Stimulated activated naive B cell treated with anti-CD40 and anti-IgM and Interleukin-4, amounts not matched to agents 10 μg/mL and 1 μg/mL and 100 μg/mL, for 72 hours (primary cell): ENCODE results near the gene CARS2.
"Not testable (repeated sequence)": the region's sequence is repeated elsewhere in the genome, so short reads cannot be mapped to it uniquely, and the experiment has no call there.

Experiments
- ATAC-seq, 2 donors: fragments of 150-1000 bp; cut with Tn5 transposase; replicated peaks; 2 replicates each; pipeline ENCODE4 v1.10.0; 2021; ENCODE audit warnings: moderate library complexity in 1 of 2
- DNase-seq: peaks from one replicate; pipeline ENCODE4 v3.0.0; 2021
- H3K27ac Mint-ChIP-seq: one replicate; pipeline ENCODE4 v1.8.0; 2022; ENCODE audit warnings: mild to moderate bottlenecking, mixed read lengths
- H3K27me3 Mint-ChIP-seq, 2 donors: one replicate each; pipeline ENCODE4 v1.8.0; 2022; ENCODE audit warnings: mixed read lengths in 2 of 2
- H3K36me3 Mint-ChIP-seq, 2 donors: one replicate each; pipeline ENCODE4 v1.8.0; 2022; ENCODE audit warnings: mixed read lengths in 2 of 2, mild to moderate bottlenecking in 1 of 2
- H3K4me1 Mint-ChIP-seq, 2 donors: one replicate each; pipeline ENCODE4 v1.8.0; 2022; ENCODE audit warnings: mixed read lengths in 2 of 2, mild to moderate bottlenecking in 1 of 2
- H3K4me3 Mint-ChIP-seq, 2 donors: one replicate each; pipeline ENCODE4 v1.8.0; 2022; ENCODE audit warnings: mild to moderate bottlenecking in 2 of 2, mixed read lengths in 2 of 2, moderate library complexity in 1 of 2
- H3K9me3 Mint-ChIP-seq, 2 donors: one replicate each; pipeline ENCODE4 v1.8.0; 2022; ENCODE audit warnings: mixed read lengths in 2 of 2, mild to moderate bottlenecking in 1 of 2

The CARS2 gene, protein sequence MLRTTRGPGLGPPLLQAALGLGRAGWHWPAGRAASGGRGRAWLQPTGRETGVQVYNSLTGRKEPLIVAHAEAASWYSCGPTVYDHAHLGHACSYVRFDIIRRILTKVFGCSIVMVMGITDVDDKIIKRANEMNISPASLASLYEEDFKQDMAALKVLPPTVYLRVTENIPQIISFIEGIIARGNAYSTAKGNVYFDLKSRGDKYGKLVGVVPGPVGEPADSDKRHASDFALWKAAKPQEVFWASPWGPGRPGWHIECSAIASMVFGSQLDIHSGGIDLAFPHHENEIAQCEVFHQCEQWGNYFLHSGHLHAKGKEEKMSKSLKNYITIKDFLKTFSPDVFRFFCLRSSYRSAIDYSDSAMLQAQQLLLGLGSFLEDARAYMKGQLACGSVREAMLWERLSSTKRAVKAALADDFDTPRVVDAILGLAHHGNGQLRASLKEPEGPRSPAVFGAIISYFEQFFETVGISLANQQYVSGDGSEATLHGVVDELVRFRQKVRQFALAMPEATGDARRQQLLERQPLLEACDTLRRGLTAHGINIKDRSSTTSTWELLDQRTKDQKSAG

DNA sequence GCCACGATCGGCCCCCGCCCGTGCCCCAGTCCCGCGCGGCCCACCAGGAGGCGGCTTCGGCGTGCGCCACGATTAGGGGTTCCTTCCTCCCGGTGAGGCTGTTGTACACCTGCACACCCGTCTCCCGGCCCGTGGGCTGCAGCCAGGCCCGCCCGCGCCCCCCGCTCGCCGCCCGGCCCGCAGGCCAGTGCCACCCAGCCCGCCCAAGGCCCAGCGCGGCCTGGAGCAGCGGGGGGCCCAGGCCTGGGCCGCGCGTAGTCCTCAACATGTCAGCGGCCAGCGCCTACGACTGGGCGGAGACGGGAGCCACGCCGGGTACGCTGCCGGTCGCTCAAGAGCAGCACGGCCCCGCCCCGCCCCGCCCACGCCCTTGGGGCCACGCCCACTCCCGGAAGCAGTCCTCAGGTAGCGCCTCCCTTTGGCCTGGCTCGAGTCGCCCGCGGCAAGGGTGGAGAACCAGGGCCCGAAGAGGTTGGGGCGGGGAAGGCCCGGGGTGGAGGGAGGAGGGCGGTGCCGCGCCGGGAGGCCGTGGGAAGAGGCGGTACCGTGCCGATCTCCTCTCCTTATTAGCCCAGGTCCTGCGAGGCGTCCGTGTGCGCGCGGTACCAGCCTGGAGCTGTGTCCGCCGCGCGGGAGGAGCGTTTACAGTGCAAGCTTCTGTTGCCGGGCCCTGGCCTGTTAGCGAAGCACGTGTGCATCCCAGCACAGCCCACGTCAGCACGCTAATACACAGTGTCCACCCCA, at the start of gene CARS2:
TSS of gene CARS2 (minus strand) at position 291 of the 744 bp plus-strand sequence. CDS start at position 268, 23 bp downstream.
- peak within 1 kb of the TSS; percentile 84 to 92 for H3K4me3 Mint-ChIP-seq
- H3K9me3 Mint-ChIP-seq = no peaks in the 10 kb centered on the region
- peak within 1 kb of the TSS; percentile 95 for H3K27ac Mint-ChIP-seq
- peaks cover 22 to 26% of the 10 kb centered on the region in 2 donors for H3K4me1 Mint-ChIP-seq
- H3K36me3 Mint-ChIP-seq = peaks cover 12 to 21% of the 10 kb centered on the region in 2 donors
- H3K27me3 Mint-ChIP-seq = no peaks in the 10 kb centered on the region
- DNase-seq (peak; percentile 91), ATAC-seq (peak; percentile 95 to 97)

DNA sequence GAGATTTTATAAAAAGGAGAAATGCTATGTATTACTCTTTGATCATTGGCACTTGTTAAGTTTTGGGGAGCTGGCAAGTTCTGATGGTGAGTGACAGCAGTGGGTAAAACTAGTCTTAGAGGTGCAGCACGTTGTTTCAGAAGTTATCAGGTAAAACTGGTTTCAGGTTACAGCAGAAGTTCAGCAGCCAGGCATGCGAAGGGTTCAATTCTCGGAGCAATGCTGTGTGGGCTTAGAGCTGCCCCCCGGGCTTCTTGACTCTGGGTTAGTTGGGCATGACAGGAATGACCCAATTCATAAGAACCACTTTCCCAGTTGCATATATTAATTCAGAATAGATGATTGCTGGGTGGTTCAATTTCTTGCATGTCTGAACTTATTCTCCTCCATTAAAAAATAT, 42.4 kb upstream of the CARS2 start:
- Mint-ChIP-seq H3K27ac (no peak overlapping the region), H3K27me3 (no peaks in the 10 kb centered on the region), H3K4me1 (no peaks in the 10 kb centered on the region), H3K9me3 (peaks cover 11 to 13% of the 10 kb centered on the region in 2 donors), H3K36me3 (peaks cover 14 to 28% of the 10 kb centered on the region in 2 donors), H3K4me3 (no peak overlapping the region)
- DNase-seq (no peak), ATAC-seq (no peak)

DNA sequence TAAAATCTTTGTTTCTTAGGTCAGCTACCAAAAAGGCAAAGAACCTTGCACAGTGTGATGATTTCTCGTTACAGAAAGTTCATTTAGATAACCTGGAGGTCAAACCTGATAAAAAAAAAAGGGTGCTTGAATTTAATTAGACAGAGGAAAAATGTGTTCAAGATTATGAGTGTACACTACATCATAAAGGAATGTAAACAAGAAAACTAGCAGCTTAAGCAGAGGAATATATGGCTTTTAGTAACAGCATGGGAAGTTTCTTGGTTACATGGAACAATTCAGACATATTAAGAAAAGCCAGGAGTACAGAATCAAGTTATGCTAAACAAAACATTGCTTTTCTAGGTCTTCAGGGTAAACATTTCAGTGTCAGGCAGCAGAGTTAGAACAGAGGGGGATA, 40.5 kb upstream of the CARS2 start:
- Mint-ChIP-seq H3K27me3 (no peaks in the 10 kb centered on the region), H3K9me3 (peaks cover 15 to 17% of the 10 kb centered on the region in 2 donors), H3K36me3 (peaks cover 14 to 22% of the 10 kb centered on the region in 2 donors), H3K4me3 (no peak overlapping the region), H3K27ac (no peak overlapping the region), H3K4me1 (no peaks in the 10 kb centered on the region)
- DNase-seq (no peak), ATAC-seq (no peak)

DNA sequence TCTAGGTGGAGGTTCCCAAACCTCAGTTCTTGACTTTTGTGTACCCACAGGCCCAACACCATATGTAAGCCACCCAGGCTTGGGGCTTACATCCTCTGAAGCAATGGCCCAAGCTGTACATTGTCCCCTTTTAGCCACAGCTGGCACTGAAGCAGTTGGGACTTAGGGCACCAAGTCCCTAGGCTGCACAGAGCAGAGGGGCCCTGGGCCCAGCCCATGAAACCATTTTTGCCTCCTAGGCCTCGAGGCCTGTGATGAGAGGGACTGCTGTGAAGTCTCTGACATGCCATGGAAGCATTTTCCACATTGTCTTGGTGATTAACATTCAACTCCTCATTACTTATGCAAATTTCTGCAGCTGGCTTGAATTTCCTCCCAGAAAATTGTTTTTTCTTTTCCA, 37.8 kb upstream of the CARS2 start:
- ATAC-seq (no peak), DNase-seq (no peak)
- no peaks in the 10 kb centered on the region for H3K4me1 Mint-ChIP-seq
- H3K36me3 Mint-ChIP-seq = peaks cover 9 to 13% of the 10 kb centered on the region in 2 donors
- H3K4me3 Mint-ChIP-seq = no peak overlapping the region
- H3K27ac Mint-ChIP-seq = no peak overlapping the region
- peaks cover 13 to 14% of the 10 kb centered on the region in 2 donors for H3K9me3 Mint-ChIP-seq
- no peaks in the 10 kb centered on the region for H3K27me3 Mint-ChIP-seq

DNA sequence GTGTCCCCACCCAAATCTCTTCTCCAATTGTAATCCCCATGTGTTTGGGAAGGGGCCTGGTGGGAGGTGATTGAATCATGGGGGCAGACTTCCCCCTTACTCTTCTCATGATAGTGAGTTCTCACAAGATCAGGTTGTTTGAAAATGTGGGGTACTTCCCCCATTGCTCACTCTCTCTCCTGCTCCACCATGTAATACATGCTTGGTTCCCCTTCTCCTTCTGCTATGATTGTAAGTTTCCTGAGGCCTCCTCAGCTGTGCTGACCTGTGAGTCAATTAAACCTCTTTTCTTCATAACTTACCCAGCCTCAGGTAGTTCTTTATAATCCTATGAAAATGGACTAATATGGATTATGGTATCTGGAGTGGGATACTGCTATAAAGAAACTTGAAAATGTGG, 31.6 kb upstream of the CARS2 start:
- DNase-seq (no peak), ATAC-seq (peak; percentile 48 to 69)
- peaks cover 5 to 17% of the 10 kb centered on the region in 2 donors for H3K36me3 Mint-ChIP-seq
- H3K9me3 Mint-ChIP-seq = peaks cover 10 to 11% of the 10 kb centered on the region in 2 donors
- no peak overlapping the region for H3K4me3 Mint-ChIP-seq
- H3K27ac Mint-ChIP-seq = no peak overlapping the region
- no peaks in the 10 kb centered on the region for H3K27me3 Mint-ChIP-seq
- peaks cover 6 to 9% of the 10 kb centered on the region in 2 donors for H3K4me1 Mint-ChIP-seq

DNA sequence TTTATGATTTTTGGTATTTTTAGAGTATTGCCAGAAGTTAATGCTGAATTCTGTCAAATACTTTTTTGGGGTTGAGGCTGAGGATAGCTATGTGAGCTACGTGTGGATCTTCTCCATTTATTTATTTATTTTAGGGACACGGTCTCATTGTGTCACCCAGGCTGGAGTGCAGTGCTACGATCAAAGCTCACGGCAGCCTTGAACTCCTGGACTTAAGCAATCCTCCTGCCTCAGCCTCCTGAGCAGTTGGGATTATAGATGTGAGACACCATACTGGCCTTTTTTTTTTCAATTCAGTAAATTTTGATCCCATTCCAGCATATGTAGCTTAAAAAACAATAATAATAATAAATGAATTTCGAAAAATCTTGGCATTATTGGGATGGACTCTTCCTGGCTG, 28.6 kb upstream of the CARS2 start:
- Mint-ChIP-seq H3K27ac (no peak overlapping the region), H3K9me3 (peaks cover 10 to 11% of the 10 kb centered on the region in 2 donors), H3K27me3 (no peaks in the 10 kb centered on the region), H3K4me3 (no peak overlapping the region), H3K4me1 (peaks cover 9 to 16% of the 10 kb centered on the region in 2 donors), H3K36me3 (peaks cover 5 to 17% of the 10 kb centered on the region in 2 donors)
- DNase-seq (no peak), ATAC-seq (no peak)

DNA sequence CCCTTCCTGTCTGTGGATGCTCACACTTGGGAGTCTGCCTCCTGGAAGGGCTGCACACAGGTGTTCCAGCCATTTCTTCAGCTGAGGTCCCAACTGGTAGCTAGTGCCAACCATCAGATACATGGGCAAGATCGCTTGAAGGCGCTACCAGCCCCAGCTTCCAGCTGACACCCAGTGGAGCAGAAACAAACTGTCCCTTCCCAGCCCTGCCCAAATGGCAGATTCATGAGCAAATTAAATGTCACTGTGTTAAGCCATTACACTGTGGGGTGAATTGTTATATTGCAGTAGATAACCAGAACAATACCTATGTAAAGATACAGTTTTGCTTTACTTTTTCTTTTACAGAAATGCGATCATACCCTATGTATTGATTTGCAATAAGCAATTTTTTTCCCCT, 25.2 kb upstream of the CARS2 start:
- Mint-ChIP-seq H3K27me3 (no peaks in the 10 kb centered on the region), H3K4me1 (peaks cover 11 to 24% of the 10 kb centered on the region in 2 donors), H3K27ac (no peak overlapping the region), H3K4me3 (no peak overlapping the region), H3K36me3 (peaks cover 2 to 4% of the 10 kb centered on the region in 2 donors), H3K9me3 (peaks cover 3 to 4% of the 10 kb centered on the region in 2 donors)
- ATAC-seq (no peak), DNase-seq (no peak)

DNA sequence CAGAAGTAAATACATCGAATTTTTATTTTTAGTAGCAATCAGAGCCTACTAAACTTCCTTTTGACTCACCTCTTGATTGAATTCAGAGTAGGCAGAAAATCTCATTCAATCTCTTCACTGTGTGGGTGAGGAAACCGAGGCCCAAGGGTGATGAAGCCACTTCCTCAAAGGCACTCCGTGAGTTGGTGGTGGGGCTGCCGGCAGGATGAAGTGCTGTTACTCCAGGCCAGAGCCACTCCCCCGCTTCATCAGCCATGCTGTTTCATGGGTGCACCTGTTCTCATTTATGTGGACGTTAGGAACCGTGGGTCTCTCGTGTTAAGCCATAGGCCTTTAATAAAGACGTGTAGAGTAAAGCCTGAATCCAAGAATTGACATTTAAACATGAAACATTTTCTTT, 20.8 kb upstream of the CARS2 start:
- DNase-seq (no peak), ATAC-seq (peak in 1 of 2 donors; percentile 53)
- no peaks in the 10 kb centered on the region for H3K27me3 Mint-ChIP-seq
- peaks cover 0 to 4% of the 10 kb centered on the region in 2 donors for H3K36me3 Mint-ChIP-seq
- no peaks in the 10 kb centered on the region for H3K9me3 Mint-ChIP-seq
- peaks cover 9 to 24% of the 10 kb centered on the region in 2 donors for H3K4me1 Mint-ChIP-seq
- peak overlapping the region; percentile 25 for H3K27ac Mint-ChIP-seq
- H3K4me3 Mint-ChIP-seq = no peak overlapping the region

DNA sequence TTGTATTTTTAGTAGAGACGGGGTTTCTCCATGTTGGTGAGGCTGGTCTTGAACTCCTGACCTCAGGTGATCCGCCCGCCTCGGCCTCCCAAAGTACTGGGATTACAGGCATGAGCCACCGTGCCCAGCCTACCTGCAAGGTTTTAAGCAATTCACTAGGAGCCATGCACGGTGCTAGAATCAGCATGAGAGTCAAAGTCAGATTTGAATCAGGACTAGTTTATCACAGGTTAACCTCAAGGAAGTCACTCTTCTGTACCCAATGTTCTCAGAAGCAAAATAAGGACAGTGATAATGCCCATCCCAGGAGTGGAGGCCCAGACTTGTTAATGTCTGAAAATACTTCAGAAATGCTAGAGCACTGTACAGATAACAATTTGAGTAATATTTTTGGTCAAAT, 20.2 kb upstream of the CARS2 start:
- H3K36me3 Mint-ChIP-seq, ATAC-seq, DNase-seq, H3K4me3 Mint-ChIP-seq, H3K9me3 Mint-ChIP-seq, H3K27ac Mint-ChIP-seq, H3K27me3 Mint-ChIP-seq: not testable (repeated sequence)
- H3K4me1 Mint-ChIP-seq = peaks cover 10 to 24% of the 10 kb centered on the region in 2 donors

DNA sequence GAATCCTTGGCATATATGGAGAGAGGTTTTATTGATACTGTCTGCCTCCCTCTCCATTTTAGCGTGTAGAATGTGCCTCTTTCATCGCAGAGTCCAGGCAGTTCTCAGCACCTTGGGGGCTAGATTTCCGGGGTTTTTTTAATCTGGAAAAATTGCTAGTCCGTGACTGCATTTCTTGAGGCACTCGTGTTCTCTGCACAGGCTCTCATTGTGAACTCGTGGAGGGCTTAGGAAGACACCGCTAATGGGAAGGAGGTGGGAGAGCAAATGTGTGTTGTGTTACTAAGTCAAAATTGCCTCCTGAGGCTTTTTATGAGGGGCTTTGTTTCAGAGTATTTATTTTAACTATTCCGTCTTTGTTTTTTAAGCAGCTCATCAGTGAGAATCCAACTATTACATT, 17.7 kb upstream of the CARS2 start:
- no peak for DNase-seq
- H3K9me3 Mint-ChIP-seq = no peaks in the 10 kb centered on the region
- no peak overlapping the region for H3K4me3 Mint-ChIP-seq
- ATAC-seq = no peak
- H3K36me3 Mint-ChIP-seq = peaks cover 10 to 13% of the 10 kb centered on the region in 2 donors
- no peak overlapping the region for H3K27ac Mint-ChIP-seq
- H3K27me3 Mint-ChIP-seq = no peaks in the 10 kb centered on the region
- H3K4me1 Mint-ChIP-seq = peaks cover 8 to 19% of the 10 kb centered on the region in 2 donors

DNA sequence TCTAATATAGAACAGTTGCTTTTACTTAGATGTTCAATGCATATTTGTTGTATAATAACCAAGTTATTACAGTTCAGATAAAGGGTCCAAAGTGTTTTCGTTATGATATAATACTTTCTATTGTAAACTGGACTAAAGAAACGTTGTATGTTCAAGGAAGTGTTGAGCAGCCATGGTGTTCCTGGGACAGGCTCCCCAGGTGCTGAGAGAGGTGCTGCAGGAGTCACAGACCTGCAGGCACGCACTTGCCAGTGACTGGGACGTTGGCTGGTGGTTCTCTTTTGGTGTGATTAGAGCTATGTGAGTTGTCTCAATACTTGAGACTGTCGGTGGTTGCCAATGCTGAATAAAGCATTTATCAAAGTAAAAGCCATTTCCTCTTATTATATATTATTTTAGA, 17.1 kb upstream of the CARS2 start:
- DNase-seq (no peak), ATAC-seq (no peak)
- Mint-ChIP-seq H3K27me3 (no peaks in the 10 kb centered on the region), H3K4me3 (no peak overlapping the region), H3K36me3 (peaks cover 10 to 13% of the 10 kb centered on the region in 2 donors), H3K9me3 (no peaks in the 10 kb centered on the region), H3K27ac (peak overlapping the region; percentile 56), H3K4me1 (peaks cover 8 to 20% of the 10 kb centered on the region in 2 donors)

DNA sequence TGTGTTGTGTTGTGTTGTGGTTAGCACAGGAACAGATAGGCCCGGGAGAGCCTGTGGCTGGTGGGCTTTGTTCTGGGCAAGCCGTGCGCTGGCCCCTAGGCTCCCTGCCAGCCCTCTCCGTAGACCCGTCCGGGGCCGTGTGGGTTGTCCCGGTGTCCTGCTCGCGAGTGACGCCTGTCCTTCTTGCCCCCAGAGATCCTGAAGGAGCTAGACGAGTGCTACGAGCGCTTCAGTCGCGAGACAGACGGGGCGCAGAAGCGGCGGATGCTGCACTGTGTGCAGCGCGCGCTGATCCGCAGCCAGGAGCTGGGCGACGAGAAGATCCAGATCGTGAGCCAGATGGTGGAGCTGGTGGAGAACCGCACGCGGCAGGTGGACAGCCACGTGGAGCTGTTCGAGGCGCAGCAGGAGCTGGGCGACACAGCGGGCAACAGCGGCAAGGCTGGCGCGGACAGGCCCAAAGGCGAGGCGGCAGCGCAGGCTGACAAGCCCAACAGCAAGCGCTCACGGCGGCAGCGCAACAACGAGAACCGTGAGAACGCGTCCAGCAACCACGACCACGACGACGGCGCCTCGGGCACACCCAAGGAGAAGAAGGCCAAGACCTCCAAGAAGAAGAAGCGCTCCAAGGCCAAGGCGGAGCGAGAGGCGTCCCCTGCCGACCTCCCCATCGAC, 13.3 kb upstream of the CARS2 start:
- H3K9me3 Mint-ChIP-seq = no peaks in the 10 kb centered on the region
- H3K4me1 Mint-ChIP-seq = peaks cover 7 to 19% of the 10 kb centered on the region in 2 donors
- H3K36me3 Mint-ChIP-seq = peaks cover 12 to 13% of the 10 kb centered on the region in 2 donors
- DNase-seq (no peak), ATAC-seq (no peak)
- no peaks in the 10 kb centered on the region for H3K27me3 Mint-ChIP-seq
- H3K4me3 Mint-ChIP-seq = no peak overlapping the region
- no peak overlapping the region for H3K27ac Mint-ChIP-seq

DNA sequence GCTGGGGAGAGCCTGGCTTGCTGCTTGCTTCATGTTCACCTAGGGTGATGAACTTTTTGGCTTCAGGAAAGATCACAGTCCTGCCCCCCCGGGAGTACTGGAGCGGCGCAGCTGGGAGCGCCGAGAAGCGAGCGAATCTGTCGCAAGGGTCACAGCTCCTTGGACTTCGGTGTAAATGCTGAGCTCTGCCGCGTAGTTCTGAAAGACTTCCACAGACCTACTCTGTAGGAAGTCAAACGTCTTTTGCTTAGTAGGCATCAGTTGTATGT, 10.3 kb upstream of the CARS2 start:
- DNase-seq = peak; percentile 5
- ATAC-seq = no peak
- Mint-ChIP-seq H3K36me3 (peaks cover 9 to 13% of the 10 kb centered on the region in 2 donors), H3K27ac (peak overlapping the region; percentile 96), H3K4me1 (peaks cover 9 to 31% of the 10 kb centered on the region in 2 donors), H3K27me3 (no peaks in the 10 kb centered on the region), H3K9me3 (no peaks in the 10 kb centered on the region), H3K4me3 (peak overlapping the region; percentile 97)
